Measurements from ENCODE around the gene RIC3.

DNA sequence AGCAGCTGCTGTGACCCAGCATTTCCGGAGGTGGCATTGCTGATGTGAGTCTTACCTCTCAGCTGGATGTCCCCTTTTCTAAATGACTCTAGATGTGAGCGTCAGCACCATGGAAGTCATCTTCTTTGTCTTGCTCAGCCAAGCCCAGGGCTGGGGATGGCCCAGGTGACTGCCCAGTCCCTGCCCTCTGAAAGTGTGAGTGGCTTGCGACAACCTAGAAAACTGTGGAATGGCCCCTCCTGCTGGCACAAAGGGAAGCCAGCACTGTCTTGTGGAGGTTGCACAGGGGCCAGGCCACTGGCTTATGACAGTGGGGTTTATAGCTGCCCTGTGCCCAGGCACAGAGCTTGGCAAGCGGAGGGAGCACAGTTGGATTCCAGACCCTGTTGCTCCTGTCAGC lies 81.6 kb downstream of the RIC3 start:
- TF ChIP-seq POLR2A (IDR thresholded peaks at IDR 0.05; ENCODE audit: extremely low read depth, insufficient read length) (no peak), MYC (IDR thresholded peaks at IDR 0.05; ENCODE audit: low read depth, low read length) (no peak)
- TF ChIP-seq, protein P1, sequence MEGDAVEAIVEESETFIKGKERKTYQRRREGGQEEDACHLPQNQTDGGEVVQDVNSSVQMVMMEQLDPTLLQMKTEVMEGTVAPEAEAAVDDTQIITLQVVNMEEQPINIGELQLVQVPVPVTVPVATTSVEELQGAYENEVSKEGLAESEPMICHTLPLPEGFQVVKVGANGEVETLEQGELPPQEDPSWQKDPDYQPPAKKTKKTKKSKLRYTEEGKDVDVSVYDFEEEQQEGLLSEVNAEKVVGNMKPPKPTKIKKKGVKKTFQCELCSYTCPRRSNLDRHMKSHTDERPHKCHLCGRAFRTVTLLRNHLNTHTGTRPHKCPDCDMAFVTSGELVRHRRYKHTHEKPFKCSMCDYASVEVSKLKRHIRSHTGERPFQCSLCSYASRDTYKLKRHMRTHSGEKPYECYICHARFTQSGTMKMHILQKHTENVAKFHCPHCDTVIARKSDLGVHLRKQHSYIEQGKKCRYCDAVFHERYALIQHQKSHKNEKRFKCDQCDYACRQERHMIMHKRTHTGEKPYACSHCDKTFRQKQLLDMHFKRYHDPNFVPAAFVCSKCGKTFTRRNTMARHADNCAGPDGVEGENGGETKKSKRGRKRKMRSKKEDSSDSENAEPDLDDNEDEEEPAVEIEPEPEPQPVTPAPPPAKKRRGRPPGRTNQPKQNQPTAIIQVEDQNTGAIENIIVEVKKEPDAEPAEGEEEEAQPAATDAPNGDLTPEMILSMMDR (IDR thresholded peaks at IDR 0.05; ENCODE audit: low read depth, low read length): peak; percentile 18
- TF ChIP-seq, protein P2, sequence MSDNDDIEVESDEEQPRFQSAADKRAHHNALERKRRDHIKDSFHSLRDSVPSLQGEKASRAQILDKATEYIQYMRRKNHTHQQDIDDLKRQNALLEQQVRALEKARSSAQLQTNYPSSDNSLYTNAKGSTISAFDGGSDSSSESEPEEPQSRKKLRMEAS (IDR thresholded peaks at IDR 0.05; ENCODE audit: low read depth, low read length): no peak

Data from NB4 (cell line).